A549 (cell line): ENCODE data around the gene SPIRE2. TPM values are rescaled to one million over a fixed set of nuclear protein-coding genes. Genes with fewer than 3 reads are reported as not detected.

Experiments
- ATAC-seq, 2 experiments: fragments of 200-7000 bp in 1 of 2; fragments of >200 bp in 1 of 2; cut with Nextera tagmentation in 1 of 2; cut with Tn5 transposase in 1 of 2; 3 replicates each; pipeline versions ENCODE4 v1.8.0 to v1.9.1; 2018 to 2020; ENCODE audit warnings: mild to moderate bottlenecking in 1 of 2, moderate library complexity in 1 of 2
- CTCF ChIA-PET: fragments of 300-600 bp; sonication (Branson Sonifier 250); formaldehyde crosslinking; extraction: SDS; loops from one replicate; lab custom pipeline; 2021; ENCODE audit warnings: antibody characterized with exemption, inconsistent platforms; lab: Yijun Ruan, JAX
- POLR2A ChIA-PET: fragments of 350-600 bp; formaldehyde crosslinking; extraction: SDS; loops from one replicate; lab custom pipeline; 2021; ENCODE audit warnings: antibody characterized with exemption, inconsistent platforms; lab: Yijun Ruan, JAX
- DNase-seq, 2 experiments: peaks; one replicate each; pipeline versions ENCODE4 v3.0.0 to v3.0.0-alpha.2; 2011 to 2016; ENCODE audit warnings: low read depth in 1 of 2, low spot score in 1 of 2
- FAIRE-seq: peaks from 2 replicates; lab custom pipeline; 2011; peaks lifted over from hg19 to GRCh38; lab: Jason Lieb, UNC
- H3K27ac ChIP-seq, 2 experiments: fragments of >200 bp; sonication (Bioruptor Twin); formaldehyde crosslinking; 3 replicates each; pipeline ENCODE4 v1.5.1; 2016 to 2017
- H3K4me1 ChIP-seq: fragments of >200 bp; sonication (Bioruptor Twin); formaldehyde crosslinking; 3 replicates; pipeline ENCODE4 v1.6.1; 2016
- H3K4me2 ChIP-seq: fragments of >200 bp; sonication (Bioruptor Twin); formaldehyde crosslinking; 3 replicates; pipeline ENCODE4 v1.6.1; 2016
- H3K4me3 ChIP-seq: fragments of >200 bp; sonication (Bioruptor Twin); formaldehyde crosslinking; 3 replicates; pipeline ENCODE4 v1.5.1; 2016
- H3K9me3 ChIP-seq: fragments of >200 bp; sonication (Bioruptor Twin); formaldehyde crosslinking; 3 replicates; pipeline ENCODE4 v1.6.1; 2016
- CHD4 ChIP-seq: fragments of 200-600 bp; sonication (generic); IDR thresholded peaks from 2 replicates; pipeline ENCODE4 v1.6.1; 2016; ENCODE audit warnings: antibody characterized with exemption, mild to moderate bottlenecking, borderline replicate concordance
- EHF ChIP-seq: fragments of 250-450 bp; sonication (Bioruptor Pico); IDR thresholded peaks from 2 replicates; pipeline ENCODE4 v1.5.0; 2020; ENCODE audit warnings: mild to moderate bottlenecking
- EP300 ChIP-seq, 2 experiments: fragments of >200 bp; sonication (Bioruptor Twin); formaldehyde crosslinking; IDR thresholded peaks; 2 replicates in 1 of 2; 3 replicates in 1 of 2; pipeline ENCODE4 v1.6.1; 2016 to 2017
- GATA3 ChIP-seq: IDR thresholded peaks from 2 replicates; pipeline ENCODE4 v1.6.1; 2012; ENCODE audit warnings: borderline replicate concordance
- HOXB13 ChIP-seq: fragments of 250-450 bp; sonication (Bioruptor Pico); IDR thresholded peaks from 2 replicates; pipeline ENCODE4 v1.5.0; 2020; ENCODE audit warnings: low read depth, mild to moderate bottlenecking, moderate library complexity
- MAZ ChIP-seq: fragments of 150-350 bp; IDR thresholded peaks from 2 replicates; pipeline ENCODE4 v1.6.1; 2014; ENCODE audit warnings: antibody characterized with exemption, low read depth, low read length, borderline replicate concordance
- NFE2L2 ChIP-seq: fragments of 150-350 bp; conservative IDR thresholded peaks from 2 replicates; pipeline ENCODE4 v1.6.1; 2014; ENCODE audit warnings: low read length
- NPAS2 ChIP-seq: fragments of 250-450 bp; sonication (Bioruptor Pico); IDR thresholded peaks from 2 replicates; pipeline ENCODE4 v1.8.0; 2022; ENCODE audit warnings: mild to moderate bottlenecking, moderate library complexity, borderline replicate concordance
- POLR2A ChIP-seq: IDR thresholded peaks from 2 replicates; pipeline ENCODE4 v1.6.1; 2012; ENCODE audit warnings: mild to moderate bottlenecking, low read length
- SMC3 ChIP-seq: fragments of >200 bp; sonication (Bioruptor Twin); formaldehyde crosslinking; IDR thresholded peaks from 3 replicates; pipeline ENCODE4 v1.6.1; 2018; ENCODE audit warnings: inconsistent platforms
- ZNF302 ChIP-seq: fragments of 250-450 bp; sonication (Bioruptor Pico); IDR thresholded peaks from 2 replicates; pipeline ENCODE4 v1.9.0; 2021; ENCODE audit warnings: inconsistent platforms, mild to moderate bottlenecking, moderate library complexity
- WGBS: methylation state at CpG from one replicate; pipeline ENCODE4 v1.1.6; 2017; ENCODE audit errors: missing lambda C conversion rate; 5-methylcytosine and 5-hydroxymethylcytosine counted together
- polyA plus RNA-seq, 4 experiments: library from polyadenylated mRNA; depleted of rRNA in 3 of 4; stranded (reverse); fragments of >200 nt; fragmentation: RNase III in 1 of 4; extraction: RNeasy Plus Mini Kit Qiagen cat#74134 plus additional on column Dnase treatment in 1 of 4; gene quantifications; 2 replicates in 3 of 4; 3 replicates in 1 of 4; pipeline ENCODE4 v1.2.3, GENCODE V29; 2011 to 2017
- TF ChIP-seq, protein P1 (sequence below): fragments of >200 bp; sonication (Bioruptor Twin); formaldehyde crosslinking; IDR thresholded peaks from 3 replicates; pipeline ENCODE4 v1.6.1; 2016
- TF ChIP-seq, protein P2 (sequence below): fragments of >200 bp; sonication (Bioruptor Twin); formaldehyde crosslinking; IDR thresholded peaks from 2 replicates; pipeline ENCODE4 v1.6.1; 2016
- TF ChIP-seq, protein P3 (sequence below): fragments of 200-600 bp; sonication (generic); IDR thresholded peaks from 2 replicates; pipeline ENCODE4 v1.6.1; 2016; ENCODE audit warnings: antibody characterized with exemption, mild to moderate bottlenecking, moderate library complexity
- TF ChIP-seq, protein P4 (sequence below): fragments of 250-450 bp; sonication (Bioruptor Pico); IDR thresholded peaks from 2 replicates; pipeline ENCODE4 v1.5.0; 2020; ENCODE audit warnings: low read depth, mild to moderate bottlenecking, moderate library complexity

Gene SPIRE2
- polyA plus RNA-seq, 2 of the 4 experiments (the other 2 are of a cell fraction): 6.0 to 9.9 TPM

DNA sequence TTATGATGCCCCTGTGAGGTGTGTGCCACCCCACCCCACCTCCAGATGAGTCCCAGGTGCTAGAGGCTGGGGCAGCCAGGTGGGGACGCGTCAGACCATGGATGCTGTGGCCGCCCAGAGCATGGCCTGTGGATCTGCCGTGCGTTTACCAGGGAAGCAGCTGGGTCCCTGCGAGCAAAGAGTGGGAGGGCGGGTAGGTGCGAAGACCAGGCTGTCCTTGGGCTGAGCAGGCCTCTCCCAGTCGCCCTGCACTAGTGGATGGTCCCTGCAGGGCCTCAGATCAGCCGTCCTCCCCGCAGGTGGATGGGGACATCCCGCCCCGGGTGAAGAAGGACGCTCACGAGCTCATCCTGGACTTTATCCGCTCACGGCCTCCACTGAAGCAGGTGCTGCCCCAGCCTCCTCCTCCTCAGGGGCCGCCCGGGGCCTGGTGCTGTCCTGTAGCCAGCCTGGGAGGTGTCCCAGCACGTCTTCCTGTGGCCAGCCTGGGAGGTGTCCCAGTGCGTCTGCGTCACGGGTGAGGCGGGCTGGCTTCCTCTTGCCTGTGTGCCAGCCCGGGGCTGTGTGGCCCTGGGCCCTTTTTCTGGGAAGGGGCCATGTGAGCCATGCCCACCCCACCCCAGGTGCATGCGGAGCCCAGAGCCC lies 27.1 kb downstream of the SPIRE2 start:
- TF ChIP-seq EHF: no peak
- TF ChIP-seq, protein P1, sequence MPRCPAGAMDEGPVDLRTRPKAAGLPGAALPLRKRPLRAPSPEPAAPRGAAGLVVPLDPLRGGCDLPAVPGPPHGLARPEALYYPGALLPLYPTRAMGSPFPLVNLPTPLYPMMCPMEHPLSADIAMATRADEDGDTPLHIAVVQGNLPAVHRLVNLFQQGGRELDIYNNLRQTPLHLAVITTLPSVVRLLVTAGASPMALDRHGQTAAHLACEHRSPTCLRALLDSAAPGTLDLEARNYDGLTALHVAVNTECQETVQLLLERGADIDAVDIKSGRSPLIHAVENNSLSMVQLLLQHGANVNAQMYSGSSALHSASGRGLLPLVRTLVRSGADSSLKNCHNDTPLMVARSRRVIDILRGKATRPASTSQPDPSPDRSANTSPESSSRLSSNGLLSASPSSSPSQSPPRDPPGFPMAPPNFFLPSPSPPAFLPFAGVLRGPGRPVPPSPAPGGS: no peak
- TF ChIP-seq CHD4: no peak
- no peak for TF ChIP-seq NFE2L2
- TF ChIP-seq GATA3: no peak
- TF ChIP-seq, protein P2, sequence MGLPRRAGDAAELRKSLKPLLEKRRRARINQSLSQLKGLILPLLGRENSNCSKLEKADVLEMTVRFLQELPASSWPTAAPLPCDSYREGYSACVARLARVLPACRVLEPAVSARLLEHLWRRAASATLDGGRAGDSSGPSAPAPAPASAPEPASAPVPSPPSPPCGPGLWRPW: no peak
- no peak for TF ChIP-seq ZNF302 (CRISPR knock-in tag)
- TF ChIP-seq, protein P3, sequence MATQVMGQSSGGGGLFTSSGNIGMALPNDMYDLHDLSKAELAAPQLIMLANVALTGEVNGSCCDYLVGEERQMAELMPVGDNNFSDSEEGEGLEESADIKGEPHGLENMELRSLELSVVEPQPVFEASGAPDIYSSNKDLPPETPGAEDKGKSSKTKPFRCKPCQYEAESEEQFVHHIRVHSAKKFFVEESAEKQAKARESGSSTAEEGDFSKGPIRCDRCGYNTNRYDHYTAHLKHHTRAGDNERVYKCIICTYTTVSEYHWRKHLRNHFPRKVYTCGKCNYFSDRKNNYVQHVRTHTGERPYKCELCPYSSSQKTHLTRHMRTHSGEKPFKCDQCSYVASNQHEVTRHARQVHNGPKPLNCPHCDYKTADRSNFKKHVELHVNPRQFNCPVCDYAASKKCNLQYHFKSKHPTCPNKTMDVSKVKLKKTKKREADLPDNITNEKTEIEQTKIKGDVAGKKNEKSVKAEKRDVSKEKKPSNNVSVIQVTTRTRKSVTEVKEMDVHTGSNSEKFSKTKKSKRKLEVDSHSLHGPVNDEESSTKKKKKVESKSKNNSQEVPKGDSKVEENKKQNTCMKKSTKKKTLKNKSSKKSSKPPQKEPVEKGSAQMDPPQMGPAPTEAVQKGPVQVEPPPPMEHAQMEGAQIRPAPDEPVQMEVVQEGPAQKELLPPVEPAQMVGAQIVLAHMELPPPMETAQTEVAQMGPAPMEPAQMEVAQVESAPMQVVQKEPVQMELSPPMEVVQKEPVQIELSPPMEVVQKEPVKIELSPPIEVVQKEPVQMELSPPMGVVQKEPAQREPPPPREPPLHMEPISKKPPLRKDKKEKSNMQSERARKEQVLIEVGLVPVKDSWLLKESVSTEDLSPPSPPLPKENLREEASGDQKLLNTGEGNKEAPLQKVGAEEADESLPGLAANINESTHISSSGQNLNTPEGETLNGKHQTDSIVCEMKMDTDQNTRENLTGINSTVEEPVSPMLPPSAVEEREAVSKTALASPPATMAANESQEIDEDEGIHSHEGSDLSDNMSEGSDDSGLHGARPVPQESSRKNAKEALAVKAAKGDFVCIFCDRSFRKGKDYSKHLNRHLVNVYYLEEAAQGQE: no peak
- no peak for TF ChIP-seq POLR2A
- TF ChIP-seq MAZ: no peak
- TF ChIP-seq HOXB13: no peak
- TF ChIP-seq, protein P4, sequence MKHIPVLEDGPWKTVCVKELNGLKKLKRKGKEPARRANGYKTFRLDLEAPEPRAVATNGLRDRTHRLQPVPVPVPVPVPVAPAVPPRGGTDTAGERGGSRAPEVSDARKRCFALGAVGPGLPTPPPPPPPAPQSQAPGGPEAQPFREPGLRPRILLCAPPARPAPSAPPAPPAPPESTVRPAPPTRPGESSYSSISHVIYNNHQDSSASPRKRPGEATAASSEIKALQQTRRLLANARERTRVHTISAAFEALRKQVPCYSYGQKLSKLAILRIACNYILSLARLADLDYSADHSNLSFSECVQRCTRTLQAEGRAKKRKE (CRISPR knock-in tag): no peak
- Histone ChIP-seq H3K4me3 (no peak overlapping the region), H3K4me1 (no peaks in the 10 kb centered on the region), H3K4me2 (no peak overlapping the region), H3K9me3 (no peaks in the 10 kb centered on the region), H3K27ac (no peak overlapping the region)
- WGBS: 96% methylated on average over 17 of the region's 26 CpGs
- CTCF ChIA-PET: interaction anchor here (1.0 to 1.4 kb wide), 2 partner anchors 103 to 104 kb away, joined by 3 to 6 read pairs; no protein-coding TSS in a partner anchor
- FAIRE-seq (no peak), DNase-seq (no peak), ATAC-seq (no peak)
- POLR2A ChIA-PET: no interaction called here

DNA sequence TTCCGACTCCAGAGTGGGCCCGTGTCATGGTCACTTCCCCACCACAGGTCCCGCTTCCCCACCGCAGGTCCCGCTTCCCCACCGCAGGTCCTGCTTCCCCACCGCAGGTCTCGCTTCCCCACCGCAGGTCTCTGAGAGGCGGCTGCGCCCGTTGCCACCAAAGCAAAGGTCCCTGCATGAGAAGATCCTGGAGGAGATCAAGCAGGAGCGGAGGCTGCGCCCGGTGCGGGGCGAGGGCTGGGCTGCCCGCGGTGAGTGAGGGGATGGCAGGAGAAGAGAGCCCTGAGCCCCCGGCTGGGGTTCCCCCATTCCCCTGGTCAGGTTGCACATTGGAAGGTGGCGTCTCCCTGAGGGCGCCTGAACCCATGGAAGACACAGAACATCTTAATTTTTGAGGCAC lies 27.7 kb downstream of the SPIRE2 start:
- Histone ChIP-seq H3K9me3 (no peaks in the 10 kb centered on the region), H3K4me1 (no peaks in the 10 kb centered on the region), H3K4me3 (no peak overlapping the region), H3K4me2 (no peak overlapping the region), H3K27ac (no peak overlapping the region)
- ATAC-seq: no peak
- CTCF ChIA-PET: interaction anchor here (0.6 kb wide), 1 partner anchor 55 kb away, joined by 3 read pairs; no protein-coding TSS in a partner anchor
- TF ChIP-seq, protein P2: no peak
- TF ChIP-seq EP300 (IDR thresholded peaks at IDR 0.05) (no peak), NPAS2 (CRISPR knock-in tag) (no peak), SMC3 (no peak)
- FAIRE-seq: no peak
- no peak for DNase-seq
- 98% methylated on average over 22 of the region's 22 CpGs for WGBS
- POLR2A ChIA-PET: no interaction called here
